Neural progenitor cell (in vitro differentiated cells): ENCODE measurements around the gene EHF.

Experiments used
- CTCF ChIP-seq: fragments of 200-600 bp; sonication (generic); IDR thresholded peaks from 2 replicates; pipeline ENCODE4 v1.5.1; 2017; ENCODE audit warnings: antibody characterized with exemption, mild to moderate bottlenecking
- EZH2 ChIP-seq: fragments of 200-600 bp; sonication (generic); IDR thresholded peaks from 2 replicates; pipeline ENCODE4 v1.6.1; 2017; ENCODE audit warnings: antibody characterized with exemption, mild to moderate bottlenecking, moderate library complexity
- EZH2phosphoT487 ChIP-seq: fragments of 200-600 bp; sonication (generic); IDR thresholded peaks from 2 replicates; pipeline ENCODE4 v1.6.1; 2017; ENCODE audit warnings: antibody characterized with exemption

- TF ChIP-seq CTCF = no peak
- TF ChIP-seq EZH2 = no peak
- no peak for TF ChIP-seq EZH2phosphoT487
Measured at GRCh38 chr11:34624069-34624468, 3.2 kb downstream of the EHF start.
